Parathyroid adenoma (tissue), 2 donors: ENCODE results near the gene CEP85.

ENCODE experiments used
- H2AFZ ChIP-seq: fragments of 300-600 bp; sonication (generic); one replicate; pipeline ENCODE4 v1.7.0; 2017; ENCODE audit warnings: antibody characterized with exemption, mild to moderate bottlenecking
- H3K27ac ChIP-seq: fragments of 300-600 bp; sonication (generic); one replicate; pipeline ENCODE4 v1.7.0; 2017
- H3K27me3 ChIP-seq: fragments of 300-600 bp; sonication (generic); one replicate; pipeline ENCODE4 v1.7.0; 2017; ENCODE audit warnings: low read length; ENCODE audit not compliant: control insufficient read depth, insufficient read depth
- H3K36me3 ChIP-seq: fragments of 300-600 bp; sonication (generic); one replicate; pipeline ENCODE4 v1.7.0; 2017; ENCODE audit warnings: low read length; ENCODE audit not compliant: control insufficient read depth, insufficient read depth
- H3K4me1 ChIP-seq: fragments of 300-600 bp; sonication (generic); one replicate; pipeline ENCODE4 v1.7.0; 2017; ENCODE audit warnings: control low read depth
- H3K4me2 ChIP-seq: fragments of 300-600 bp; sonication (generic); one replicate; pipeline ENCODE4 v1.7.0; 2017; ENCODE audit warnings: low read length
- H3K4me3 ChIP-seq: fragments of 300-600 bp; sonication (generic); one replicate; pipeline ENCODE4 v1.7.0; 2017; ENCODE audit warnings: low read depth, low read length
- H3K79me2 ChIP-seq: fragments of 300-600 bp; sonication (generic); one replicate; pipeline ENCODE4 v1.7.0; 2017; ENCODE audit warnings: control low read depth
- H3K9ac ChIP-seq: fragments of 300-600 bp; sonication (generic); one replicate; pipeline ENCODE4 v1.7.0; 2017; ENCODE audit warnings: mild to moderate bottlenecking
- H3K9me3 ChIP-seq: fragments of 300-600 bp; sonication (generic); one replicate; pipeline ENCODE4 v1.7.0; 2017; ENCODE audit warnings: low read length; ENCODE audit not compliant: control insufficient read depth
- CTCF ChIP-seq: fragments of 300-600 bp; sonication (generic); IDR thresholded peaks from one replicate; pipeline ENCODE4 v1.7.0; 2017; ENCODE audit warnings: antibody characterized with exemption, mild to moderate bottlenecking
- donor health status: primary hyperparathyroidism.

The CEP85 gene

GRCh38 chr1:26297057-26297790, 63.2 kb downstream of the CEP85 start:
- Histone ChIP-seq H2AFZ (no peak overlapping the region), H3K27me3 (no peaks in the 10 kb centered on the region), H3K9me3 (no peaks in the 10 kb centered on the region), H3K36me3 (no peaks in the 10 kb centered on the region), H3K4me3 (no peak overlapping the region), H3K27ac (no peak overlapping the region), H3K79me2 (no peaks in the 10 kb centered on the region), H3K9ac (no peak overlapping the region), H3K4me1 (no peaks in the 10 kb centered on the region), H3K4me2 (no peak overlapping the region)
- no peak for TF ChIP-seq CTCF

- Histone ChIP-seq H3K4me1 (no peaks in the 10 kb centered on the region), H3K27me3 (no peaks in the 10 kb centered on the region), H3K4me2 (no peak overlapping the region), H3K79me2 (no peaks in the 10 kb centered on the region), H3K9me3 (no peaks in the 10 kb centered on the region), H3K9ac (no peak overlapping the region), H2AFZ (no peak overlapping the region), H3K27ac (no peak overlapping the region), H3K4me3 (no peak overlapping the region), H3K36me3 (no peaks in the 10 kb centered on the region)
- TF ChIP-seq CTCF: no peak
These were observed 63.8 kb downstream of the CEP85 start for GRCh38 chr1:26297791-26298124.

- H3K79me2 ChIP-seq: no peaks in the 10 kb centered on the region
- H3K4me1 ChIP-seq: peaks cover under 1% of the 10 kb centered on the region
- no peak overlapping the region for H3K4me3 ChIP-seq
- no peaks in the 10 kb centered on the region for H3K27me3 ChIP-seq
- no peak overlapping the region for H3K27ac ChIP-seq
- no peak overlapping the region for H2AFZ ChIP-seq
- no peaks in the 10 kb centered on the region for H3K9me3 ChIP-seq
- TF ChIP-seq CTCF: no peak
- H3K36me3 ChIP-seq: no peaks in the 10 kb centered on the region
- no peak overlapping the region for H3K4me2 ChIP-seq
- no peak overlapping the region for H3K9ac ChIP-seq
These were observed 66.7 kb downstream of the CEP85 start for GRCh38 chr1:26300578-26301275.

- no peak overlapping the region for H3K9ac ChIP-seq
- H3K9me3 ChIP-seq: no peaks in the 10 kb centered on the region
- H3K4me3 ChIP-seq: no peak overlapping the region
- H3K4me2 ChIP-seq: no peak overlapping the region
- H3K27me3 ChIP-seq: no peaks in the 10 kb centered on the region
- peaks cover 3% of the 10 kb centered on the region for H3K4me1 ChIP-seq
- no peaks in the 10 kb centered on the region for H3K79me2 ChIP-seq
- H3K36me3 ChIP-seq: no peaks in the 10 kb centered on the region
- H2AFZ ChIP-seq: no peak overlapping the region
- TF ChIP-seq CTCF: no peak
- no peak overlapping the region for H3K27ac ChIP-seq
These were observed 68.9 kb downstream of the CEP85 start for GRCh38 chr1:26302733-26303405.
